ENCODE results near the gene TXNDC5.

DNA sequence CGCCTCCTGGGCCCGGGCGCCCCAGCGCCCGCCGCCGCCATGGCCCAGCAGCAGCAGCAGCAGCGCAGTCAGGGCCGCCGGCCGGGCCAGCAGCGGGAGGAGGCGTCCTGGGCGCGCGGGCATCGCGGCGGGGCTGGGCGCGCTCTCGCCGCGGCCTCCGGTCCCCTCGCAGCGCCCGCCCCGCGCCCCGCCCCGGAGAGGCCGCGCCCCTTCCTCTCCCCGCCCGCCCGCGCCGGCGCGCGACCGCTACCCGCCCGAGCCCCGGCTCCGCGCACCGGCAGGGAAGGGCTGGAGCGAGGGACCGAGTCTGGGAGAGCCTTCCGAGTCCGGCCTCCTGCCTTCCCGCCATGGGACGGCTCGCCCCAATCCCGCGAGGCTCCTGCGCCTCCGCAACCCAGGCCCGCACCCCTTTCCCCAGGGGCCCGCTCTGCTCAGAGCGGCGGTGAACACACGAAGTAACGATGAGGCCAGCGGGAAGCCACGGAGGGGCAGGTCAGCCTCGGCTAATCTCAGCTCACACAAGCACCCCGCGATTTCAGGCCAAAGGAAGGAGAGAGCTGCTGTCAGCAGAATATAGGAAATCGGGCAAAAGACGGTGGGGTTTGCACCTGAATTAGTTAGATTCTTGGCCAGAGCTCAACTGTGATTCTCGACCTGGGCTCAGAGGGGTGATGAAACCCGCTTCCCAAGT is at the start of gene TXNDC5:
- TF ChIP-seq CTCF (IDR thresholded peaks at IDR 0.05) (no peak), POLR2AphosphoS5 (IDR thresholded peaks at IDR 0.05) (no peak), POLR2A (IDR thresholded peaks at IDR 0.05) (peak in 1 of 2 donors; percentile 53), EP300 (IDR thresholded peaks at IDR 0.05) (no peak)
